SK-N-SH (cell line): Measurements from ENCODE around the gene FSD1.

Experiments used
- CHD2 ChIP-seq: fragments of 150-350 bp; IDR thresholded peaks from 2 replicates; pipeline ENCODE4 v1.6.1; 2018; ENCODE audit warnings: low read length; ENCODE audit not compliant: partially characterized antibody
- EP300 ChIP-seq, 2 experiments: IDR thresholded peaks; 2 replicates each; pipeline versions ENCODE4 v1.4.0 to v1.6.1; 2012; ENCODE audit warnings: borderline replicate concordance in 1 of 2, low read depth in 1 of 2, low read length in 1 of 2
- EZH2phosphoT487 ChIP-seq: fragments of 200-600 bp; sonication (generic); IDR thresholded peaks from 2 replicates; pipeline ENCODE4 v1.6.1; 2017; ENCODE audit warnings: low read depth, mixed run types, mild to moderate bottlenecking, antibody characterized with exemption, moderate library complexity, borderline replicate concordance
- FOSL2 ChIP-seq: IDR thresholded peaks from 2 replicates; pipeline ENCODE4 v1.4.0; 2012; ENCODE audit warnings: low read depth, mild to moderate bottlenecking, moderate library complexity, borderline replicate concordance
- MXI1 ChIP-seq: IDR thresholded peaks from 2 replicates; pipeline ENCODE4 v1.6.1; 2012; ENCODE audit warnings: mild to moderate bottlenecking, low read depth, low read length, improper control_type of control experiment
- NRF1 ChIP-seq: IDR thresholded peaks from 2 replicates; pipeline ENCODE4 v1.6.1; 2012; ENCODE audit warnings: low read depth, mild to moderate bottlenecking, low read length
- POLR2AphosphoS5 ChIP-seq: IDR thresholded peaks from 2 replicates; pipeline ENCODE4 v1.6.1; 2012; ENCODE audit warnings: low read depth, low read length
- RAD21 ChIP-seq: IDR thresholded peaks from 2 replicates; pipeline ENCODE4 v1.6.1; 2012; ENCODE audit warnings: mild to moderate bottlenecking, low read length
- YY1 ChIP-seq: IDR thresholded peaks from 2 replicates; pipeline ENCODE4 v1.4.0; 2012; ENCODE audit warnings: low read depth, mild to moderate bottlenecking
- TF ChIP-seq, protein P1 (sequence below): fragments of 200-600 bp; sonication (generic); IDR thresholded peaks from 2 replicates; pipeline ENCODE4 v1.6.1; 2017; ENCODE audit warnings: antibody characterized with exemption, mild to moderate bottlenecking, moderate library complexity
- TF ChIP-seq, protein P2 (sequence below): IDR thresholded peaks from 2 replicates; pipeline ENCODE4 v1.4.0; 2012; ENCODE audit warnings: low read depth, borderline replicate concordance

DNA sequence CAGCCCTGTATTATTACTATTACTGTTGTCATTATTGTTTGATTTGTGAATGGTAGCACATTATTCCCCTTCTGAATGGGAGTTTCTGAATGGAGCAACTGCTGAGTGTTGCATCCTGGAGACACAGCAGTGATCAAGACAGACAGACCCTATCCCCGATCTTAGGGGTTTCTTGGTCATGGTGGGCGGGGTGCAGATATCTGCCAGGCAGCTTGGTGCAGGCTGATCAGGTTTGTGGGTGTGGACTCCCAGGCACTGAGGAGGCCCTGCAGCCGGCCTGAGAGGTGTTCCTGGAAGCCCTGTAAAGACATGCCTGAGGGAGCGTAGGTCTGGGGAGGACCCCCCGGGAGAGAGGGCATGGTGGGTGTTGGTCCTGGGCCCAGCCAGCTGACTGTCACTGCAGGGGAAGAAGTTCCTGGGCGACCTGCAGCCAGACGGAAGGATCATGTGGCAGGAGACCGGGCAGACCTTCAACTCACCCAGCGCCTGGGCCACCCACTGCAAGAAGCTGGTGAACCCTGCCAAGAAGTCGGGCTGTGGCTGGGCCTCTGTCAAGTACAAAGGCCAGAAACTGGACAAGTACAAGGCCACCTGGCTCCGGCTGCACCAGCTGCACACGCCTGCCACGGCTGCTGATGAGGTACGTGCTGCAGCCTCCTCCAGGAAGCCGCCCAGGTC is 41.1 kb downstream of the FSD1 start:
- TF ChIP-seq EZH2phosphoT487 (no peak), POLR2AphosphoS5 (no peak), MXI1 (no peak), EP300 (IDR thresholded peaks at IDR 0.05; ENCODE audit: borderline replicate concordance in 1 of 2, low read depth in 1 of 2, low read length in 1 of 2) (no peak), YY1 (no peak), CHD2 (no peak), FOSL2 (no peak), RAD21 (no peak), NRF1 (no peak)
- TF ChIP-seq, protein P1, sequence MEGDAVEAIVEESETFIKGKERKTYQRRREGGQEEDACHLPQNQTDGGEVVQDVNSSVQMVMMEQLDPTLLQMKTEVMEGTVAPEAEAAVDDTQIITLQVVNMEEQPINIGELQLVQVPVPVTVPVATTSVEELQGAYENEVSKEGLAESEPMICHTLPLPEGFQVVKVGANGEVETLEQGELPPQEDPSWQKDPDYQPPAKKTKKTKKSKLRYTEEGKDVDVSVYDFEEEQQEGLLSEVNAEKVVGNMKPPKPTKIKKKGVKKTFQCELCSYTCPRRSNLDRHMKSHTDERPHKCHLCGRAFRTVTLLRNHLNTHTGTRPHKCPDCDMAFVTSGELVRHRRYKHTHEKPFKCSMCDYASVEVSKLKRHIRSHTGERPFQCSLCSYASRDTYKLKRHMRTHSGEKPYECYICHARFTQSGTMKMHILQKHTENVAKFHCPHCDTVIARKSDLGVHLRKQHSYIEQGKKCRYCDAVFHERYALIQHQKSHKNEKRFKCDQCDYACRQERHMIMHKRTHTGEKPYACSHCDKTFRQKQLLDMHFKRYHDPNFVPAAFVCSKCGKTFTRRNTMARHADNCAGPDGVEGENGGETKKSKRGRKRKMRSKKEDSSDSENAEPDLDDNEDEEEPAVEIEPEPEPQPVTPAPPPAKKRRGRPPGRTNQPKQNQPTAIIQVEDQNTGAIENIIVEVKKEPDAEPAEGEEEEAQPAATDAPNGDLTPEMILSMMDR = no peak
- TF ChIP-seq, protein P2, sequence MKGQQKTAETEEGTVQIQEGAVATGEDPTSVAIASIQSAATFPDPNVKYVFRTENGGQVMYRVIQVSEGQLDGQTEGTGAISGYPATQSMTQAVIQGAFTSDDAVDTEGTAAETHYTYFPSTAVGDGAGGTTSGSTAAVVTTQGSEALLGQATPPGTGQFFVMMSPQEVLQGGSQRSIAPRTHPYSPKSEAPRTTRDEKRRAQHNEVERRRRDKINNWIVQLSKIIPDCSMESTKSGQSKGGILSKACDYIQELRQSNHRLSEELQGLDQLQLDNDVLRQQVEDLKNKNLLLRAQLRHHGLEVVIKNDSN = no peak
